OCI-M2 (cell line): Measurements from ENCODE around the gene MRPL51.
"Not testable (repeated sequence)": the region's sequence is repeated elsewhere in the genome, so short reads cannot be mapped to it uniquely, and the experiment has no call there.

Experiments used
- DNase-seq: peaks from one replicate; lab custom pipeline; 2025; ENCODE audit not compliant: unreplicated experiment; lab: John Stamatoyannopoulos, UW

MRPL51 gene

GRCh38 chr12:6489449-6489848, 3.6 kb downstream of the MRPL51 start:
- DNase-seq = no peak

- DNase-seq = no peak
Measured at GRCh38 chr12:6488240-6488639, 4.8 kb downstream of the MRPL51 start.

DNA sequence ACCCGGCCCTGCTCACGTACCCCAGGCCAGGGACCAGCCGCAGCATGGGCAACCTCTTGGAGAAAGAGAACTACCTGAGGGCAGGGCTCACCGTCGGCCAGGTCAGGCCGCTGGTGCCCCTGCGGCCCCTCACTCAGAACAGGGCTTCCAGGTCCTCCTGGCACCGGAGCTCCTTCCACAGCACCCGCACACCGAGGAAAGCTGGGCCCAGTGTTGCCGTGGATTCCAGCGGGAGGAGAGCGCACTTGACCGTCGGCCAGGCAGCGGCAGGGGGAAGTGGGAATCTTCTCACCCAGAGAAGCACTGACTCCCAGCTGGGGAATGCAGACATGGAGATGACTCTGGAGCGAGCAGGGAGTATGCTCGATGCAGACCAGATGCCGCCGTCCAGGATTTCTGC, 14.6 kb downstream of the MRPL51 start:
- no peak for DNase-seq

DNA sequence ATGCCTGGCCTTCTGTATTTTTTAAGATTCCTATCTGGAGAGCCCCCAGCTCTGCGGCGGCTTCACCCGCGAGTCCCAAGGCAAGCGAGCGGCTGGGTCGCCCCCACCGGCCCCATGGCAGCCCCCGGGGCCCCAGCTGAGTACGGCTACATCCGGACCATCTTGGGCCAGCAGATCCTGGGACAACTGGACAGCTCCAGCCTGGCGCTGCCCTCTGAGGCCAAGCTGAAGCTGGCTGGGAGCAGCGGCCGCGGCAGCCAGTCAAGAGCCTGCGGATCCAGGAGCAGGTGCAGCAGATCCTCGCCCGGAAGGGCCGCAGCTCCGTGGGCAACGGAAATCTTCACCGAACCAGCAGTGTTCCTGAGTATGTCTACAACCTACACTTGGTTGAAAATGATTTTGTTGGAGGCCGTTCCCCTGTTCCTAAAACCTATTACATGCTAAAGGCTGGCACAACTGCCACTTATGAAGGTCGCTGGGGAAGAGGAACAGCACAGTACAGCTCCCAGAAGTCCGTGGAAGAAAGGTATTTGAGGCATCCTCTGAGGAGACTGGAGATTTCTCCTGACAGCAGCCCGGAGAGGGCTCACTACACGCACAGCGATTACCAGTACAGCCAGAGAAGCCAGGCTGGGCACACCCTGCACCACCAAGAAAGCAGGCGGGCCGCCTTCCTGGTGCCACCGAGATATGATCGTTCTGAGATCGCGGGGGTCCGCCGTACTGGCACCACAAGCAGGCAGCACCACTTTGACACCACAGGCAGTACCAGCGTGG, 15.3 kb downstream of the MRPL51 start:
- not testable (repeated sequence) for DNase-seq

GRCh38 chr12:6476489-6476888, 16.6 kb downstream of the MRPL51 start:
- no peak for DNase-seq

- not testable (repeated sequence) for DNase-seq
Measured at GRCh38 chr12:6475233-6475975, 17.7 kb downstream of the MRPL51 start.

GRCh38 chr12:6472491-6472890, 20.6 kb downstream of the MRPL51 start:
- DNase-seq = no peak

- DNase-seq = no peak
Measured at GRCh38 chr12:6471989-6472360, 21.1 kb downstream of the MRPL51 start.

DNA sequence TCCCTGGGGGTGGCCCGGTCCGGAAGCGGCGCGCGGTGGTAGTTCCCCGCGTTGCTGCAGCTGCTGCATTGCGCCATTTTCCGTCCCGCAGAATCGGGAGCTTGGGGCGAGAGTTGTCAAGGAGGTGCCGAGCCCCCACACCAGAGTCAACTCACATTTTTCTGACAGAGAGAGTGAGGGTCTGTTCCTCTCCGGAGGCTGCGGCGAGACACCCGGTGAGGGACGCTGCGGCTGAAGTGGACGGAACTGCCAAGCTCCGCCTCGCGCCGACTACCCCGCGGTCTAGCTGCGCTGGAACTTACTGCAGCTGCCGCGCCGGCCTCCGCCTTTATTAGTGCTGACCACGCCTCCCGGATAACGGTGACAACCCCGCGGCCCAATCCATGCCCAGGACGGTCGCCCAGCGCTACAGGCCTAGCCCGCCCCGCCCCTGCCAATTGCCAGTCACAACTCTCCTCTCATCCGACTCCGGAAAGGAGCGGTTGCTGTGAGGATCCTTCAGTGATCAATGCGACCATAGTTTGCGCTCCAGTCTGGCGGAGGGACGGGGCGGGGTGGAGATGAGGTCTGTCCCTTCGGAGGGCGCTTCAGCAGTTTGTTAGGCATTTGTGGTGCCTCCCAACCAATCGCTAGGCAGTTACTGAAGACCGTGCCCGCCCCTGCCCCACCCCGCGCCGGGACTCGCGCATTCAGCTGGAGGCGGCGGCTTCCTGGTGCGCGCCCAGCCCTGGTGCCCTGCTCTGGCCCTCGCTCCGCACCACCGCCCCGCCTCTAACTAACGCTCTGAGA, 22.5 kb downstream of the MRPL51 start, which contains the start of gene VAMP1:
TSS of gene VAMP1 (minus strand) at position 303 of the 789 bp plus-strand sequence. CDS start at position 157, 146 bp downstream.
- DNase-seq = peak; percentile 90

DNA sequence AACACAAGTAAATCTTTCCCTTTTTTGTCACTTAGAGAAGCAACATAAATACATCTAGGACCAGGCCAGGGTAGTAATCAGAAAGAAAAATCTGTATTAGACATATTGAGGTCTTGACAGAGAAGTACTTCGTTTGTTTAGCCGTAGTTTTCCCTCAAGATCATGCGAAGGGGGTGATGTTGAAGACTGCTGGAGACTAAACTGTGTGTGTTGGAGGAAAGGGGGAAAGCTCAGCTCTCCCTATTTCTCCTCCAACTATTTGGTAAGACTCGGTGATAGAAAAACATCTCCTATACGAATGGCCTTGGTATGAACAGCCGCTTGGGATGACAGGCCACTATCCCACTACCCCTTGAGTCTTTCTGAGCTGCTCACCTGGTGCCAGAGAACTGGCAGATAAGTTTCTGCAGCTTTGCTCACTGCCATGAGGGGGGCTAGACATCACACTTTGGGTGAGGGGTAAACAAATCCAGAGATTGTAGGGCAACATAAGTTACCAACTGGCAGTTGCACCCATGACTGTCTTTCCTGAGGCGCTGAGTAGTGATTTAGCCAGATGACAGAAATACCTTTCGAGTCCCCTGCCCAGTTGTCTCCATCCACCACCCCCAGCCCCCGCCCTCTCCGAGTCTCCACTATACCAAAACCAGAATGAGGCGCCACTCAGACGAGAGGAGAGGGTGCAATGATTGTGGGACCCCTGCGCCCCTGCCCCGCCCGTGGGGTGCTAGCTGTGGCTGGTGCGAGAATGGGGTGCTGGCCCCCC, 23.3 kb downstream of the MRPL51 start:
- DNase-seq = no peak

- no peak for DNase-seq
Measured at GRCh38 chr12:6469092-6469491, 24.0 kb downstream of the MRPL51 start.

DNA sequence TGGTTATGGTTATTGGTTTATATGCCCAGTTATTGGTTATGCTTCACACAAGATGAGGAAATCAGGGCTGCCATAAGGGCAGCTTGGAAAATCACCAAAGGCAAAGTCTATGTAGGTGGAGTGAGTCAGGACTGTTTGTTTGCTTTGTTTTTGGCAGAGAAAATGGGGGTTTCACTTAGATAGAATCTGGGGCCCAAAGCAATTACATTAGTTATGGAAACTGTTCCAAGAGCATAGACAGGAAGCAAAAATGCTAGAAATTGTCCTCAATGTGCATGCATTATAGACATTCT, 24.8 kb downstream of the MRPL51 start:
- DNase-seq = no peak

- DNase-seq = not testable (repeated sequence)
Measured at GRCh38 chr12:6467571-6468282, 25.3 kb downstream of the MRPL51 start.

DNA sequence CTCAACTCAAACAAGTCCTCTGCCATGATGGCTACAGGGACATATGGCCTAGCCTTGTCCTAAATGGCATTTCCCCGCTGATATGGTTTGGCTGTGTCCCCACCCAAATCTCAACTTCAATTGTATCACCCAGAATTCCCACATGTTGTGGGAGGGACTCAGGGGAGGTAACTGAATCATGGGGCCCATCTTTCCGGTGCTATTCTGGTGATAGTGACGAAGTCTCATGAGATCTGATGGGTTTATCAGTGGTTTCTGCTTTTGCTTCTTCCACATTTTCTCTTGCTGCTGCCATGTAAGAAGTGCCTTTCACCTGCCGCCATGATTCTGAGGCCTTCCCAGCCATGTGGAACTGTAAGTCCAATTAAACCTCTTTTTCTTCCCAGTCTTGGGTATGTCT, 26.3 kb downstream of the MRPL51 start:
- not testable (repeated sequence) for DNase-seq

GRCh38 chr12:6466184-6466573, 26.9 kb downstream of the MRPL51 start:
- no peak for DNase-seq

DNA sequence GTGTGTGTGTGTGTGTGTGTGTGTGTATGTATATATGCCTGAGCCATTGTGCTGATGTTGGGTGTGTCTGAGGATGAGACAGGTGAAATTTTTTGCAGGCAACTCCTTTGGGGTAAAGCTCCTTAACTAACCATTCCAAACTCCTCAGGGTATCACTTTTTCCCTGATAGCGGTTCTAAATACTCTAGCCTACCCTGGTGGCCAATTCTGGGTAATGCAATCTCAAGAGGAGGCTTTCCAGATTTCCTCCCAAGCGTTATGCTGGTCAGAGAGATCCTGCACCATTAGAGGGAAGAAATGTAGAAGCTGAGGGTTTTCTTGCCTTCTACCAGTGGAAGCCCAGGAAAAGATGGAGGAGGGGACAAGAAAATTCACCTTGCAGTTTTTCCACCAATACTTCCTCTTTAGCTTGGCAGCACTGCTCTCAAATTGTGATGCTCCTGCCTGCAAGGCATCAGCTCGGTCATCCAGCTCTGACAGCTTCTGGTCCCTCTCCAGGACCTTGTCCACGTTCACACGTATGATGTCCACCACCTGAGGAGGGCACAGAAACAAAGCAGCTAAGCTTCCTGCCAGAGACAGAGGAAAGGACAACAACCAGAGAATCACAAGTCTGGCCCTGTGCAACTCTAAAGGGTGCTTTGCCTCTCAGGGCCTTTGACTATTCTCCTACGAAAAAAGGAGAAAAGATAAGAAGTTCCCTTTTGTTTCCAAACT, 27.4 kb downstream of the MRPL51 start:
- DNase-seq = no peak

GRCh38 chr12:6464531-6464930, 28.5 kb downstream of the MRPL51 start:
- DNase-seq = no peak

GRCh38 chr12:6463858-6464257, 29.2 kb downstream of the MRPL51 start:
- no peak for DNase-seq

- DNase-seq = no peak
Measured at GRCh38 chr12:6463216-6463615, 29.8 kb downstream of the MRPL51 start.
